Stimulated activated CD4-positive, alpha-beta T cell treated with anti-CD3 and anti-CD28 coated beads, Interleukin-2, amount 100 ng/mL, for 48 hours (primary cell): ENCODE measurements around the gene NFYA.

Experiments
- DNase-seq, 2 donors: peaks; one replicate each; pipeline ENCODE4 v3.0.0-alpha.2; 2020

Gene NFYA

GRCh38 chr6:41072836-41073202 is at the start of gene NFYA:
NFYA (plus strand) TSS chr6:41072974; CDS start chr6:41079090, 6,116 bp downstream.
- peak in 1 of 2 donors; percentile 99 for DNase-seq

GRCh38 chr6:41023114-41023513 is 49.7 kb upstream of the NFYA start:
- no peak for DNase-seq

- no peak for DNase-seq
Observed at GRCh38 chr6:41025966-41026530, 46.7 kb upstream of the NFYA start.

- no peak for DNase-seq
Observed at GRCh38 chr6:41027241-41027640, 45.5 kb upstream of the NFYA start.

- DNase-seq = peak; percentile 79 to 85
Observed at GRCh38 chr6:41027799-41028560, 44.8 kb upstream of the NFYA start.

DNA sequence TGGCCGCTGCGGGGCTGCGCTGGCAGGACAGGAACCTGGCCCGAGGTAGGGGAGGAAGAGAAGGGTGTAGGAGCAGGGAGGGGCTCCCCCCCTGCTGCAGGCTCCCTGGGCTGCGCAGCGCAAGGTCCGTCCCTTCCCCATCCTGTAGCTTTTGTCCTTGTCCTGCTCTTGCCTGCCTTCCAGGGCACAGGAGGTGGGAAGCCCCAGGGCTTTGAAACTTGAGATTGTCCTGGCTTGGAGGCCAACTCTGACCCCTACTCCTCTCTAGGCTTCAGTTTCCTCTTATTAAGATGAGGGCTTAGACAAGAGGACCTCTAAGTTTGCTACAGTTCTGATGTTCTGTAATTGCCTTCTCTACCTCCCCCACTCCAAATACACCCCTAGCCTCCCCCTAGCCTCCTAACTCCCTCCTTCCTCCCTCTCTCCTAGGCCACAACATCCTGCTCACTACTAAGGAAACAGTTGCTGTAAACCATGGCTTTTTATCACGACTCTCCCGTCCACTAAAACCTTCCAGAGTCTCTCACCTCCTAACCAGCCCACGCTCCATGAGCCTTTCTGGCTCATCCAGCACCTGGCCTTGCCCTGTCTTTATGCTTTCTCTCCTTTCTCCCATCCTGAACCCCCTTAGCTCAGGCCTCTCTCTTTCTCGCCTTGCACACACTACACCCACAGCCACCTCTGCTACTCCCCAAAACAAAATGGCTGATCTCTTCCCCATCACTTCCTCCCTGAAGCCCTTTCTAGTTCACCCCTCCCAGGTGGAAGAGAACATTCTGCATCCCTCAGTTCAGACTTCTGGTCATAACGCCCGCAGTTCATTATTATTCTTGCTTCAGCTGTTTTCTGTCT is 44.0 kb upstream of the NFYA start:
- no peak for DNase-seq

DNA sequence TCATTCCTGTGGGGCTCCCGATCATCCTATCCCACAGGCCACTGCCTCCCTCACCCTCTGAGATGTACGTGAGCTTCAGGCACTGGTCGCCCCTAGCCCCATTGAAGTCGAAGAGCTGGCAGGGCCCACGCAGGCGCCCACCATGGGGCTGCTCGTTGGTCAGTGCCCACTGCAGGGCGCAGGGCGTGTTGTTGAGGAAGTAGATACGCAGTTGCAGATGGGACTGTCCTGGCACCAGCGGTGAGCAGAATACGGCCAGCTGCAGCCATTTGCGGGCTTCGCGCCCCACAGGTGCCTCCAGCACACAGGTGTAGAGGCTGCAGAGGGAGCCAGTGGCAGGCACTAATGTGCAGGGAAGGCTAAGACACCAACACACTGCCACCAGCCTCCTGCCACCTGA is 39.9 kb upstream of the NFYA start:
- DNase-seq = no peak

DNA sequence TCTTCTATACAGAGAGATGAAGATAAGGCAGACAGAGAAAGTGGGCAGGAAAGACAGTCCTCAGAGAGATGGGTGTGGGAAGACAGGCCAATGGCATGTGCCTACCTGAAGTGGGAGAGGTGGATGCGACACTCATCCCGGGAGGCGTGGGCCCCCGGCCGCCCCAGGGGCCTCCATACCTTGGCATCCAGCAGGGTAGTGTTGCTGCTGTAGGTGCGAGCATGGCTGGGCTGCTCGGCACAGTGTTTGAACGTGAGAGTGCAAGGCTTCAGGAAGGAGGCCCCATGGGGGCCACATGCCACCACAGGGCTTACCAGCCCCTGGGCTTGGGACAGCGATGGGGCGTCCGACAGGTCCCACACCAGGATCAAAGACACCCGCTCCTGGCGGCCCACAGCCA is 39.0 kb upstream of the NFYA start:
- no peak for DNase-seq

GRCh38 chr6:41036186-41036585 is 36.6 kb upstream of the NFYA start:
- DNase-seq = no peak

DNA sequence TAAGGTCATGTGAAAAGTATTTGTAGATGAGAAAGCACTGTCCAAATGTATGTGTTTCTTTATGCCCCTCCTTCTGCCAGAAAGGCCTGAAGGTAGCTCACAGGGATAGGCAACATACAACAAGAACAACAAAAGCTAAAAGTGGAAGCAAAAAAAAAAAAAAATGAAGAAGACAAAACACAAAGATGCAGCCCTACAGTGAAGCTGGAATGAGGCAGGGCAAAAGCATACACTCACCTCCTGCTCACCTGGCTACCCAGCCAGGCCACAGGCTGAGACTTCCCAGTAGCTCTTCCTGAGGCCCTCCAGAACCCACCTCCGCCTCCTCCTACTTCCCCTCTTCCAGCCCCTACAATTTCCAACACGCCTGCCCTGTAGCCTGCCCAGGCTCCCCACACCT is 36.2 kb upstream of the NFYA start:
- DNase-seq = no peak

GRCh38 chr6:41037107-41037900 is 35.5 kb upstream of the NFYA start:
- DNase-seq = no peak

DNA sequence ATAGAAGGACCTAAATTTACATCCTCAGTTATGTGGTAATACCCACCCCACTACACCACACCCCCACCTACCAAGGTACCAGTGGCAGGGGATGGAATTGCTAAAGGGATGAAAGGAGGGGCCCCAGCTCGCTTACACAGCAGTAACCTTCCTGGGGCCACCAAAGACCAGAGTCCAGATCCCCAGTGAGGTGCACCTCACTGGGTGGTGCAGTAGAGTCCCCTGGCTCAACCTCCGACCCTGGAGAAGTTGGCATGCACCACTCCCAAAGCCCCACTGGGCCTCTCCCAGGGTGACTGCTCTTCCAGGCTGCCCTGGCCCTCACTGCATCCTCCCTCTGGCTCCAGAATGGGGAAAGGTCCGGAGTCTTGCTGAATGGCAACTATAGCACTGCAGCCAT is 34.6 kb upstream of the NFYA start:
- no peak for DNase-seq

DNA sequence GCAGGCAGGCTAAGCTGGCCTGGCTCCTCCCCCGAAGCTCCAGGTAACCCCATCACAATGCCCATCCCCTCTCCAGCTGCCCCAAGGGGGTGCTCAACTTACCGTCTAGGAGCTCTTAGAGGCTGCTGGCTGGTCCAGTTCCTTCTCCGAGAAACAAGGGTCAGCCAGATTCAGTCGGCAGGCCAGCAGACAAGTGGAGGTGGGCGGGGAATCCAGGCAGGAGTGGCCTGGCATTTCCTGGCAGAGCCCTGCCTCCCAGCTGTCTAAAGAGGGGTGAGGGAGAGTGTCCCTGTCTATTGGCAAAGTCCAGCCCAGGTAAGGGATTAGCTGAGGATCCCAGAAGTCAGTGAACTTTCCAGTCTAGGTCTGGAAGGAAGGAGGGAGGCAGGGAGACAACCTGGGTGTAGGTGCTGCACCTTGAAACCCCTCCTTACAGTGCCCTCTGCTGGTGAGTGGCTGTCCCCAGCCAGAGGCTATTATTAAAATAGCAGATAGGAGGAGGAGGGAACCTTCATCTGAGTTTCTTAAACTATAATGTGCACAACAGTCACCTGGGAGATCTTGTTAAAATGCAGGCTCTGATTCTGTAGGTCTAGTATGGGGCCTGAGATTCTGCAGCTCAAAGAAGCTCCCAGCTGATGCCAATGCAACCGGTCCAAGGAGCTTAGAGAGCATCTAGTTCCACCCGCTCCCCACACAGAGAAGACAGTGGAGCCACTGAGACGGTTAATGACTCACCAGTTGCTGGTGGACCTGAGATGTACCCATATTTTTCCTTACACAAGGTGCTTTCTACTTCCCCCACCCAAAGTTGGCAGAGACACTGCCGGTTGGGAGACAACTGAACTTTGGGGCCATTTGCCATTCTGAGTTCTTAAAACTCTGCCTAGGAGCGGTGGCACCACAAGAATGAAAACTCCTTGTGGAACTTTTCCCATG is 33.4 kb upstream of the NFYA start, which contains the start of gene UNC5CL:
Gene UNC5CL, minus strand, starts transcription at position 162 of the 939 bp plus-strand sequence. CDS start 4,147 bp downstream, outside the sequence.
- peak; percentile 54 to 55 for DNase-seq

GRCh38 chr6:41040101-41040939 is 32.5 kb upstream of the NFYA start:
- no peak for DNase-seq

DNA sequence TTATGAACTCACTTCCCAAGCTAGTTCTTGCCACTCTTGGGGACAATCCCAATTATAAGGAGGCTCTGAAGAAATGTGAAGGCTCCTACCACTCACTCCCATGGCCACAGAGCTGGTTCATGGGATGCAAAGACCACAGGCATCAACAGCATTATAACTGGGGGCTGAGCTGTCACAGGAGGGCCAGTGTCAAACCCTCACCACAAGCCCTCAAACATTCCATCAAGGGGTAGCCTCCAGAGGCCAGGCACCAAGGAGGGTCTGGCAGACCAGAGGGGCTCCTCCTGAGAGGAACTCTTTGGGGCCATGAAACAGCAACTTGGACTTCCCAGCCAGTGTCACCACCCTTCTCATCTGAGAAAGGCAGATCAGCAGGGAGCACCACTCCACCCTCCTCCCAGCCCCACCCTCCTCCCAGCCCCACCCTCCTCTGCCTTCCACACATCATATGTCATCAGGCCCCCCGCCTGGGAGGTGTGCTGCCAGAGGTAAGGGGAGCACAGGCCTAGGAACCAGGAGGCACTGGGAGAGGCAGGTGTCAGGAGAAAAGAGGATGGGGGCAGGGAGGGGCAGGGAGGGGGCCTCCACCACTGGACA is 31.7 kb upstream of the NFYA start:
- no peak for DNase-seq

DNA sequence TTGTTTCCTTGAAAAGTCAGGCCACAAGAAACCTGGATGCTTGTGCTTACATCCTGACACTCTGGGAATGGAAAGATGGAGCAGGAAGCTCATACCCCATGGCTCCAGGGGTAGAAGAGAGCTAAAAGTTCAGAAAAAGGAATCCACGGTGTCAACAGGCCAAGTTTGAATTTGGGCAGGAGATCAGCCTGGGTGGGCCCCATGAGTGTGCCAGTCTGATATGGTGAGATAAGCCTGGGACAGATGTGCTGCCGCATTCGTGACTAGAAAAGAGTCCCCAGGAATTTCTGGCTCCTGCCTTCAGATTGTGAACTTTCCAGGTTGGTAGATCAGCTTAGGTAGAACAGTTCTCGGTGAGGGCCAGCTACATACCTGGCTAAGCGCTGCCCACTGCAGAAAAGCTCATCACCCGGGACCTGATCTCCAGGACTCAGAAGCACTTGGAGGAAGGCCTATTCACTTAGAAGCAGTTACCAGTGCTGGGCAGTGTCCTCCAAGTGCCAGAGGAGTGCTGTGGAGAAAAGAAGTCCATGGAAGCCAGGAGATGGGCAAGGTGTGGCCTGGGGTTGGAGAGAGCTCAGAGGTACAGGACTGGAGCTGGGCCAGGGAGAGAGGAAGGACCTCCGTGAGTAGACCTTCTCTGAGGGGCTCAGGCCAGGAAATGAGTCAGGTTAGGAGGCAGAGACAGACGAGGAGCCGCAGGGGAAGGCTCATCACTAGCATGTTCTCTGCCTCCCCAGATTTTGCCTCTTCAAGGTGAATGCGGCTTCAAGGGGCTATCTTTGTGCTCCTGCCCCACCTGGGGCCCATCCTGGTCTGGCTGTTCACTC is 30.3 kb upstream of the NFYA start, which contains the start of gene TSPO2:
Gene TSPO2, plus strand, starts transcription at position 242 of the 830 bp plus-strand sequence. Its CDS starts 519 bp downstream, at position 761.
- no peak for DNase-seq

- DNase-seq = no peak
Observed at GRCh38 chr6:41043151-41043550, 29.6 kb upstream of the NFYA start.

DNA sequence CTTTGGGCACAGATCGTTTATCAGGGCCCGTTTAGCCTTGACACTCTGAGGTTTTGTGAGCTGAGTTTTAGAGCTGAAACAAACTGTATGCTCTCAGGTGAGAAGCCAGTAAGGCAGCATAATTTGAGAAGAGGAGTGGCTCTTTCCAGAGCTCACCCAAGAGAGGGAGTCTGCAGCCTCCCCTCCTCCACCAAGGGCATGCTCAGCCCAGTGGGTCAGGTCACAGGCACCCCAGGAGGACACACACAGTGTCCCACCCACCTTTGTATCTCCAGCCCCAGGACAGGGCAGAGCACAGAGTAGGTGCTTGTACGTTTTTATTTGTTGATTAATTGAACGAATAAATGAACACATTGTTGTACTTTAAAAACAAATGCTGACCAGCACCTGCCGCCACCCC is 27.1 kb upstream of the NFYA start:
- no peak for DNase-seq

DNA sequence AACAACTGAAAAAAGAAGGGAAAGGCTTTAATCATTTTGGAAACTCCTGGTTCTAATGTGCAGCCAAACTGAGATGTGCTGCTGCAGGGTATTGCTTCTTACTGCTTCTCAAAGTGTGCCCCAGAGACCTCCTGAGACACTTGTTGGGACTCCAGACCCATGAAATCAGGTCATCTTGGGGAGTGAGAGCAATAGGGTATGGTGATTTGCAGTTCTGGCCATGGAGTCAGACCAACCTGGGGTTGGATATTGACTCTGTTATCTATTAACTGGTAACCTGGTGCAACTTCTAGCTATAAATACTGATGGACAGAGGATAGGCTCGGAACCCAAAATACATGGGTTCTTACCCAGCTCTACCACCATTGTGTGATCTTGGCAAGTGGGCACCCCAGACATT is 26.7 kb upstream of the NFYA start:
- DNase-seq = no peak
